WTC11 (cell line): Measurements from ENCODE around the gene CREB3L1. TPM values are rescaled to one million over a fixed set of nuclear protein-coding genes. Genes with fewer than 3 reads are reported as not detected.

Source experiments
- ATAC-seq: fragments of 200-7000 bp; cut with Tn5 transposase; 2 replicates; pipeline ENCODE4 v1.10.0; 2021; ENCODE audit warnings: mild to moderate bottlenecking, moderate library complexity
- CTCF ChIA-PET: fragments of 300-600 bp; sonication (Branson Sonifier 250); formaldehyde crosslinking; loops from one replicate; lab custom pipeline; 2021; ENCODE audit warnings: antibody characterized with exemption; lab: Charles Lee
- POLR2A ChIA-PET: fragments of 350-600 bp; sonication (Branson Sonifier 250); formaldehyde crosslinking; loops from one replicate; lab custom pipeline; 2021; ENCODE audit warnings: antibody characterized with exemption; lab: Charles Lee
- DNase-seq: peaks from one replicate; pipeline ENCODE4 v3.0.0; 2021; ENCODE audit warnings: low spot score
- H3K27ac Mint-ChIP-seq: 2 replicates; pipeline ENCODE4 v1.8.0; 2021; ENCODE audit warnings: mixed read lengths
- H3K27me3 Mint-ChIP-seq: 2 replicates; pipeline ENCODE4 v1.8.0; 2021; ENCODE audit warnings: low read depth, mild to moderate bottlenecking, moderate library complexity, mixed read lengths
- H3K36me3 Mint-ChIP-seq: 2 replicates; pipeline ENCODE4 v1.8.0; 2021; ENCODE audit warnings: mixed read lengths
- H3K4me1 Mint-ChIP-seq: 2 replicates; pipeline ENCODE4 v1.8.0; 2022; ENCODE audit warnings: mixed read lengths
- H3K4me3 Mint-ChIP-seq: 2 replicates; pipeline ENCODE4 v1.8.0; 2021; ENCODE audit warnings: mild to moderate bottlenecking, moderate library complexity, mixed read lengths
- H3K9me3 Mint-ChIP-seq: 2 replicates; pipeline ENCODE4 v1.8.0; 2021; ENCODE audit warnings: mixed read lengths
- CBFB ChIP-seq: sonication (generic); formaldehyde crosslinking; IDR thresholded peaks from 2 replicates; pipeline ENCODE4 v1.8.1; 2022; ENCODE audit warnings: mild to moderate bottlenecking, low read depth, missing genetic modification reagents
- FOXJ3 ChIP-seq: sonication (generic); formaldehyde crosslinking; IDR thresholded peaks from 2 replicates; pipeline ENCODE4 v1.9.0; 2021; ENCODE audit warnings: missing genetic modification reagents, mild to moderate bottlenecking, borderline replicate concordance
- JAZF1 ChIP-seq: fragments of 250-450 bp; sonication (Bioruptor Pico); IDR thresholded peaks from 2 replicates; pipeline ENCODE4 v1.9.0; 2021; ENCODE audit warnings: moderate library complexity, mild to moderate bottlenecking, inconsistent platforms
- MYBL2 ChIP-seq: sonication (generic); formaldehyde crosslinking; IDR thresholded peaks from 2 replicates; pipeline ENCODE4 v1.8.1; 2023; ENCODE audit warnings: mild to moderate bottlenecking, moderate library complexity, missing genetic modification reagents
- NFE2L1 ChIP-seq: sonication (generic); formaldehyde crosslinking; IDR thresholded peaks from 2 replicates; pipeline ENCODE4 v1.8.1; 2023; ENCODE audit warnings: missing genetic modification reagents
- PRRX2 ChIP-seq: fragments of 250-450 bp; sonication (Bioruptor Pico); IDR thresholded peaks from 2 replicates; pipeline ENCODE4 v1.8.0; 2021; ENCODE audit warnings: mild to moderate bottlenecking
- SP1 ChIP-seq: sonication (generic); formaldehyde crosslinking; conservative IDR thresholded peaks from 2 replicates; pipeline ENCODE4 v1.8.1; 2022; ENCODE audit warnings: missing genetic modification reagents
- TCF7 ChIP-seq: sonication (generic); formaldehyde crosslinking; IDR thresholded peaks from 2 replicates; pipeline ENCODE4 v1.8.0; 2022; ENCODE audit warnings: mild to moderate bottlenecking, low read depth, missing genetic modification reagents, moderate library complexity
- TEAD1 ChIP-seq: sonication (generic); formaldehyde crosslinking; IDR thresholded peaks from 2 replicates; pipeline ENCODE4 v1.8.0; 2022; ENCODE audit warnings: mild to moderate bottlenecking, missing genetic modification reagents
- ZNF423 ChIP-seq: fragments of 250-450 bp; sonication (Bioruptor Pico); IDR thresholded peaks from 2 replicates; pipeline ENCODE4 v2.1.2; 2022; ENCODE audit warnings: mild to moderate bottlenecking, moderate library complexity
- total RNA-seq: library from RNA; stranded (reverse); gene quantifications from 3 replicates; pipeline ENCODE4 v1.2.3, GENCODE V29; 2021
- TF ChIP-seq, protein P1 (sequence below): sonication (generic); formaldehyde crosslinking; IDR thresholded peaks from 2 replicates; pipeline ENCODE4 v1.8.0; 2023; ENCODE audit warnings: mild to moderate bottlenecking, missing genetic modification reagents
- TF ChIP-seq, protein P2 (sequence below): sonication (generic); formaldehyde crosslinking; IDR thresholded peaks from 2 replicates; pipeline ENCODE4 v1.8.0; 2023; ENCODE audit warnings: missing genetic modification reagents, mild to moderate bottlenecking, borderline replicate concordance
- TF ChIP-seq, protein P3 (sequence below): fragments of 200-600 bp; IDR thresholded peaks from 2 replicates; pipeline ENCODE4 v1.8.0; 2022; ENCODE audit warnings: antibody characterized with exemption
- TF ChIP-seq, protein P4 (sequence below): sonication (generic); formaldehyde crosslinking; IDR thresholded peaks from 2 replicates; pipeline ENCODE4 v1.8.0; 2022; ENCODE audit warnings: mild to moderate bottlenecking, missing genetic modification reagents
- TF ChIP-seq, protein P5 (sequence below): sonication (generic); formaldehyde crosslinking; IDR thresholded peaks from 2 replicates; pipeline ENCODE4 v1.8.0; 2023; ENCODE audit warnings: missing genetic modification reagents
- TF ChIP-seq, protein P6 (sequence below): sonication (generic); formaldehyde crosslinking; IDR thresholded peaks from 2 replicates; pipeline ENCODE4 v1.8.1; 2023; ENCODE audit warnings: mild to moderate bottlenecking, missing genetic modification reagents
- TF ChIP-seq, protein P7 (sequence below): sonication (generic); formaldehyde crosslinking; IDR thresholded peaks from 2 replicates; pipeline ENCODE4 v1.8.0; 2022; ENCODE audit warnings: mild to moderate bottlenecking, missing genetic modification reagents
- TF ChIP-seq, protein P8 (sequence below): sonication (generic); formaldehyde crosslinking; IDR thresholded peaks from 2 replicates; pipeline ENCODE4 v1.8.1; 2023; ENCODE audit warnings: mild to moderate bottlenecking, moderate library complexity, missing genetic modification reagents

The CREB3L1 gene
- total RNA-seq, 1 experiment from 2014 or later, result 10.9 TPM

DNA sequence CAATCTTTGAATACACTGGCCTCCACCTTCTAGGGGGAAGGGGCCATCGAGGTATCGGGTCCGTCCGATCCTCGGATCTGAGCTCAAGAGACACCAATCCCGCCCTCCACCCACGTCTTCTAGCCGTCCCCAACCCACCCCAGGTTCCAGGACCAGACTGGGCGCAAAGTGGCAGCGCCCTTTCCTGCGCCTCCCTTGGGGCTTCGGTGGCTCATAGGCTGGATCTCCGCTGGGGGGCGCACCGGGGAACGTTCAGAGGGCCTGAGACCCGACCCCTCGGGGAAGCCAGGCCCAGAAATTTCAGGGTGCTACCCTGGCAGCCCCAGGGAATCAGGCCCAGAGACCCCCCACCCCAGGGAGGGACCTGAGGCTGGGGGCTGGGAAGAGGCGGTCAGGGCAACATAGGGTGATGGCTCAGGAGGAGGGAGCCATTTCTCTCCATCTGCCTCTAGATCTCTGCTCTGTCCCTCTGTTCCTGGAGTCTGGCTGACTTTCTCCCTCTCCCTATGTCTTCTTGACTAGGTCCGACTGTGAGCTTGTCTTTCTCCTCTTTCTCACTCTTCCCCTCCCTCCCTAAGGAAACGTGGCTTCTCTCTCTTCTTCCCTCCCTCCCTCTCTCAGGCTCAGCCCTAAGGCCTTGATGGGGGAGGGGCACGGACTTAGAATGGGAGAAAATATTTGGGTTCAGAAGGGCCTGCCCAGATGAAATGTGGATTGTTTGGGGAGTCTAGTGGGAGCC, 1.1 kb downstream of the CREB3L1 start:
- peak overlapping the region; percentile 79 for H3K4me3 Mint-ChIP-seq
- peaks cover 41% of the 10 kb centered on the region for H3K4me1 Mint-ChIP-seq
- CTCF ChIA-PET, result interaction anchor here (0.6 to 5.8 kb wide), 23 partner anchors 7 to 114 kb away, joined by 3 to 132 read pairs (median 4); partner anchors contain the start of gene CHRM4
- peak overlapping the region; percentile 26 for H3K27ac Mint-ChIP-seq
- peaks cover 10% of the 10 kb centered on the region for H3K27me3 Mint-ChIP-seq
- ATAC-seq, result peak; percentile 68
- POLR2A ChIA-PET, result interaction anchor here (0.7 to 4.2 kb wide), 8 partner anchors 9 to 41 kb away, joined by 3 to 67 read pairs (median 4); no protein-coding TSS in a partner anchor
- peak; percentile 83 for DNase-seq
- no peaks in the 10 kb centered on the region for H3K36me3 Mint-ChIP-seq
- no peaks in the 10 kb centered on the region for H3K9me3 Mint-ChIP-seq
- TF ChIP-seq JAZF1 (CRISPR knock-in tag), result no peak
- no peak for TF ChIP-seq PRRX2
- TF ChIP-seq, protein P1, sequence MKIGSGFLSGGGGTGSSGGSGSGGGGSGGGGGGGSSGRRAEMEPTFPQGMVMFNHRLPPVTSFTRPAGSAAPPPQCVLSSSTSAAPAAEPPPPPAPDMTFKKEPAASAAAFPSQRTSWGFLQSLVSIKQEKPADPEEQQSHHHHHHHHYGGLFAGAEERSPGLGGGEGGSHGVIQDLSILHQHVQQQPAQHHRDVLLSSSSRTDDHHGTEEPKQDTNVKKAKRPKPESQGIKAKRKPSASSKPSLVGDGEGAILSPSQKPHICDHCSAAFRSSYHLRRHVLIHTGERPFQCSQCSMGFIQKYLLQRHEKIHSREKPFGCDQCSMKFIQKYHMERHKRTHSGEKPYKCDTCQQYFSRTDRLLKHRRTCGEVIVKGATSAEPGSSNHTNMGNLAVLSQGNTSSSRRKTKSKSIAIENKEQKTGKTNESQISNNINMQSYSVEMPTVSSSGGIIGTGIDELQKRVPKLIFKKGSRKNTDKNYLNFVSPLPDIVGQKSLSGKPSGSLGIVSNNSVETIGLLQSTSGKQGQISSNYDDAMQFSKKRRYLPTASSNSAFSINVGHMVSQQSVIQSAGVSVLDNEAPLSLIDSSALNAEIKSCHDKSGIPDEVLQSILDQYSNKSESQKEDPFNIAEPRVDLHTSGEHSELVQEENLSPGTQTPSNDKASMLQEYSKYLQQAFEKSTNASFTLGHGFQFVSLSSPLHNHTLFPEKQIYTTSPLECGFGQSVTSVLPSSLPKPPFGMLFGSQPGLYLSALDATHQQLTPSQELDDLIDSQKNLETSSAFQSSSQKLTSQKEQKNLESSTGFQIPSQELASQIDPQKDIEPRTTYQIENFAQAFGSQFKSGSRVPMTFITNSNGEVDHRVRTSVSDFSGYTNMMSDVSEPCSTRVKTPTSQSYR (CRISPR knock-in tag), result 0 out of 2 replicates have a peak, but pooled peaks have one; percentile 34
- TF ChIP-seq CBFB (CRISPR knock-in tag), result no peak
- TF ChIP-seq, protein P2, sequence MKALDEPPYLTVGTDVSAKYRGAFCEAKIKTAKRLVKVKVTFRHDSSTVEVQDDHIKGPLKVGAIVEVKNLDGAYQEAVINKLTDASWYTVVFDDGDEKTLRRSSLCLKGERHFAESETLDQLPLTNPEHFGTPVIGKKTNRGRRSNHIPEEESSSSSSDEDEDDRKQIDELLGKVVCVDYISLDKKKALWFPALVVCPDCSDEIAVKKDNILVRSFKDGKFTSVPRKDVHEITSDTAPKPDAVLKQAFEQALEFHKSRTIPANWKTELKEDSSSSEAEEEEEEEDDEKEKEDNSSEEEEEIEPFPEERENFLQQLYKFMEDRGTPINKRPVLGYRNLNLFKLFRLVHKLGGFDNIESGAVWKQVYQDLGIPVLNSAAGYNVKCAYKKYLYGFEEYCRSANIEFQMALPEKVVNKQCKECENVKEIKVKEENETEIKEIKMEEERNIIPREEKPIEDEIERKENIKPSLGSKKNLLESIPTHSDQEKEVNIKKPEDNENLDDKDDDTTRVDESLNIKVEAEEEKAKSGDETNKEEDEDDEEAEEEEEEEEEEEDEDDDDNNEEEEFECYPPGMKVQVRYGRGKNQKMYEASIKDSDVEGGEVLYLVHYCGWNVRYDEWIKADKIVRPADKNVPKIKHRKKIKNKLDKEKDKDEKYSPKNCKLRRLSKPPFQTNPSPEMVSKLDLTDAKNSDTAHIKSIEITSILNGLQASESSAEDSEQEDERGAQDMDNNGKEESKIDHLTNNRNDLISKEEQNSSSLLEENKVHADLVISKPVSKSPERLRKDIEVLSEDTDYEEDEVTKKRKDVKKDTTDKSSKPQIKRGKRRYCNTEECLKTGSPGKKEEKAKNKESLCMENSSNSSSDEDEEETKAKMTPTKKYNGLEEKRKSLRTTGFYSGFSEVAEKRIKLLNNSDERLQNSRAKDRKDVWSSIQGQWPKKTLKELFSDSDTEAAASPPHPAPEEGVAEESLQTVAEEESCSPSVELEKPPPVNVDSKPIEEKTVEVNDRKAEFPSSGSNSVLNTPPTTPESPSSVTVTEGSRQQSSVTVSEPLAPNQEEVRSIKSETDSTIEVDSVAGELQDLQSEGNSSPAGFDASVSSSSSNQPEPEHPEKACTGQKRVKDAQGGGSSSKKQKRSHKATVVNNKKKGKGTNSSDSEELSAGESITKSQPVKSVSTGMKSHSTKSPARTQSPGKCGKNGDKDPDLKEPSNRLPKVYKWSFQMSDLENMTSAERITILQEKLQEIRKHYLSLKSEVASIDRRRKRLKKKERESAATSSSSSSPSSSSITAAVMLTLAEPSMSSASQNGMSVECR (CRISPR knock-in tag), result 0 out of 2 replicates have a peak, but pooled peaks have one; percentile 39
- 0 out of 2 replicates have a peak, but pooled peaks have one; percentile 37 for TF ChIP-seq SP1 (CRISPR knock-in tag)
- TF ChIP-seq ZNF423 (CRISPR knock-in tag), result peak; percentile 55
- TF ChIP-seq NFE2L1 (CRISPR knock-in tag), result no peak
- no peak for TF ChIP-seq FOXJ3 (CRISPR knock-in tag)
- TF ChIP-seq TEAD1 (CRISPR knock-in tag), result 0 out of 2 replicates have a peak, but pooled peaks have one; percentile 37
- TF ChIP-seq, protein P3, sequence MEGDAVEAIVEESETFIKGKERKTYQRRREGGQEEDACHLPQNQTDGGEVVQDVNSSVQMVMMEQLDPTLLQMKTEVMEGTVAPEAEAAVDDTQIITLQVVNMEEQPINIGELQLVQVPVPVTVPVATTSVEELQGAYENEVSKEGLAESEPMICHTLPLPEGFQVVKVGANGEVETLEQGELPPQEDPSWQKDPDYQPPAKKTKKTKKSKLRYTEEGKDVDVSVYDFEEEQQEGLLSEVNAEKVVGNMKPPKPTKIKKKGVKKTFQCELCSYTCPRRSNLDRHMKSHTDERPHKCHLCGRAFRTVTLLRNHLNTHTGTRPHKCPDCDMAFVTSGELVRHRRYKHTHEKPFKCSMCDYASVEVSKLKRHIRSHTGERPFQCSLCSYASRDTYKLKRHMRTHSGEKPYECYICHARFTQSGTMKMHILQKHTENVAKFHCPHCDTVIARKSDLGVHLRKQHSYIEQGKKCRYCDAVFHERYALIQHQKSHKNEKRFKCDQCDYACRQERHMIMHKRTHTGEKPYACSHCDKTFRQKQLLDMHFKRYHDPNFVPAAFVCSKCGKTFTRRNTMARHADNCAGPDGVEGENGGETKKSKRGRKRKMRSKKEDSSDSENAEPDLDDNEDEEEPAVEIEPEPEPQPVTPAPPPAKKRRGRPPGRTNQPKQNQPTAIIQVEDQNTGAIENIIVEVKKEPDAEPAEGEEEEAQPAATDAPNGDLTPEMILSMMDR, result peak; percentile 53
- TF ChIP-seq, protein P4, sequence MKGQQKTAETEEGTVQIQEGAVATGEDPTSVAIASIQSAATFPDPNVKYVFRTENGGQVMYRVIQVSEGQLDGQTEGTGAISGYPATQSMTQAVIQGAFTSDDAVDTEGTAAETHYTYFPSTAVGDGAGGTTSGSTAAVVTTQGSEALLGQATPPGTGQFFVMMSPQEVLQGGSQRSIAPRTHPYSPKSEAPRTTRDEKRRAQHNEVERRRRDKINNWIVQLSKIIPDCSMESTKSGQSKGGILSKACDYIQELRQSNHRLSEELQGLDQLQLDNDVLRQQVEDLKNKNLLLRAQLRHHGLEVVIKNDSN (CRISPR knock-in tag), result no peak
- no peak for TF ChIP-seq TCF7 (CRISPR knock-in tag)
- TF ChIP-seq, protein P5, sequence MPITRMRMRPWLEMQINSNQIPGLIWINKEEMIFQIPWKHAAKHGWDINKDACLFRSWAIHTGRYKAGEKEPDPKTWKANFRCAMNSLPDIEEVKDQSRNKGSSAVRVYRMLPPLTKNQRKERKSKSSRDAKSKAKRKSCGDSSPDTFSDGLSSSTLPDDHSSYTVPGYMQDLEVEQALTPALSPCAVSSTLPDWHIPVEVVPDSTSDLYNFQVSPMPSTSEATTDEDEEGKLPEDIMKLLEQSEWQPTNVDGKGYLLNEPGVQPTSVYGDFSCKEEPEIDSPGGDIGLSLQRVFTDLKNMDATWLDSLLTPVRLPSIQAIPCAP, result no peak
- TF ChIP-seq MYBL2 (CRISPR knock-in tag), result 0 out of 2 replicates have a peak, but pooled peaks have one; percentile 41
- TF ChIP-seq, protein P6, sequence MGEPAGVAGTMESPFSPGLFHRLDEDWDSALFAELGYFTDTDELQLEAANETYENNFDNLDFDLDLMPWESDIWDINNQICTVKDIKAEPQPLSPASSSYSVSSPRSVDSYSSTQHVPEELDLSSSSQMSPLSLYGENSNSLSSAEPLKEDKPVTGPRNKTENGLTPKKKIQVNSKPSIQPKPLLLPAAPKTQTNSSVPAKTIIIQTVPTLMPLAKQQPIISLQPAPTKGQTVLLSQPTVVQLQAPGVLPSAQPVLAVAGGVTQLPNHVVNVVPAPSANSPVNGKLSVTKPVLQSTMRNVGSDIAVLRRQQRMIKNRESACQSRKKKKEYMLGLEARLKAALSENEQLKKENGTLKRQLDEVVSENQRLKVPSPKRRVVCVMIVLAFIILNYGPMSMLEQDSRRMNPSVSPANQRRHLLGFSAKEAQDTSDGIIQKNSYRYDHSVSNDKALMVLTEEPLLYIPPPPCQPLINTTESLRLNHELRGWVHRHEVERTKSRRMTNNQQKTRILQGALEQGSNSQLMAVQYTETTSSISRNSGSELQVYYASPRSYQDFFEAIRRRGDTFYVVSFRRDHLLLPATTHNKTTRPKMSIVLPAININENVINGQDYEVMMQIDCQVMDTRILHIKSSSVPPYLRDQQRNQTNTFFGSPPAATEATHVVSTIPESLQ, result no peak
- TF ChIP-seq, protein P7, sequence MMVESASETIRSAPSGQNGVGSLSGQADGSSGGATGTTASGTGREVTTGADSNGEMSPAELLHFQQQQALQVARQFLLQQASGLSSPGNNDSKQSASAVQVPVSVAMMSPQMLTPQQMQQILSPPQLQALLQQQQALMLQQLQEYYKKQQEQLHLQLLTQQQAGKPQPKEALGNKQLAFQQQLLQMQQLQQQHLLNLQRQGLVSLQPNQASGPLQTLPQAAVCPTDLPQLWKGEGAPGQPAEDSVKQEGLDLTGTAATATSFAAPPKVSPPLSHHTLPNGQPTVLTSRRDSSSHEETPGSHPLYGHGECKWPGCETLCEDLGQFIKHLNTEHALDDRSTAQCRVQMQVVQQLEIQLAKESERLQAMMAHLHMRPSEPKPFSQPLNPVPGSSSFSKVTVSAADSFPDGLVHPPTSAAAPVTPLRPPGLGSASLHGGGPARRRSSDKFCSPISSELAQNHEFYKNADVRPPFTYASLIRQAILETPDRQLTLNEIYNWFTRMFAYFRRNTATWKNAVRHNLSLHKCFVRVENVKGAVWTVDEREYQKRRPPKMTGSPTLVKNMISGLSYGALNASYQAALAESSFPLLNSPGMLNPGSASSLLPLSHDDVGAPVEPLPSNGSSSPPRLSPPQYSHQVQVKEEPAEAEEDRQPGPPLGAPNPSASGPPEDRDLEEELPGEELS, result peak; percentile 3; the same call in 1 of the 2 replicates
- TF ChIP-seq, protein P8, sequence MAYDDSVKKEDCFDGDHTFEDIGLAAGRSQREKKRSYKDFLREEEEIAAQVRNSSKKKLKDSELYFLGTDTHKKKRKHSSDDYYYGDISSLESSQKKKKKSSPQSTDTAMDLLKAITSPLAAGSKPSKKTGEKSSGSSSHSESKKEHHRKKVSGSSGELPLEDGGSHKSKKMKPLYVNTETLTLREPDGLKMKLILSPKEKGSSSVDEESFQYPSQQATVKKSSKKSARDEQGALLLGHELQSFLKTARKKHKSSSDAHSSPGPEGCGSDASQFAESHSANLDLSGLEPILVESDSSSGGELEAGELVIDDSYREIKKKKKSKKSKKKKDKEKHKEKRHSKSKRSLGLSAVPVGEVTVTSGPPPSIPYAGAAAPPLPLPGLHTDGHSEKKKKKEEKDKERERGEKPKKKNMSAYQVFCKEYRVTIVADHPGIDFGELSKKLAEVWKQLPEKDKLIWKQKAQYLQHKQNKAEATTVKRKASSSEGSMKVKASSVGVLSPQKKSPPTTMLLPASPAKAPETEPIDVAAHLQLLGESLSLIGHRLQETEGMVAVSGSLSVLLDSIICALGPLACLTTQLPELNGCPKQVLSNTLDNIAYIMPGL (CRISPR knock-in tag), result peak; percentile 92
